Keratinocyte (primary cell): ENCODE measurements around the gene CACNA1E. TPM values are rescaled to one million over a fixed set of nuclear protein-coding genes. Genes with fewer than 3 reads are reported as not detected.

Experiments
- DNase-seq: peaks from one replicate; pipeline ENCODE4 v3.0.0-alpha.2; 2011; ENCODE audit warnings: low read depth, missing footprints, low spot score
- FAIRE-seq: peaks from 2 replicates; lab custom pipeline; 2011; peaks lifted over from hg19 to GRCh38; lab: Jason Lieb, UNC
- H2AFZ ChIP-seq: 2 replicates; pipeline ENCODE4 v1.6.0; 2012; ENCODE audit warnings: low read length, control low read depth, inconsistent platforms; ENCODE audit not compliant: control insufficient read depth
- H3K27ac ChIP-seq: 2 replicates; pipeline ENCODE4 v1.5.1; 2011; ENCODE audit warnings: low read length; ENCODE audit not compliant: control insufficient read depth, insufficient read depth
- H3K27me3 ChIP-seq: 3 replicates; pipeline ENCODE4 v1.6.0; 2011; ENCODE audit warnings: low read length; ENCODE audit not compliant: control insufficient read depth, insufficient read depth; ENCODE audit errors: extremely low read depth
- H3K36me3 ChIP-seq, 2 experiments: 2 replicates in 1 of 2; 3 replicates in 1 of 2; pipeline ENCODE4 v1.5.1; 2011; ENCODE audit warnings: low read length in 2 of 2, mild to moderate bottlenecking in 1 of 2; ENCODE audit not compliant: control insufficient read depth in 2 of 2, insufficient read depth in 2 of 2; ENCODE audit errors: extremely low read depth in 1 of 2
- H3K4me1 ChIP-seq: 3 replicates; pipeline ENCODE4 v1.5.1; 2011; ENCODE audit warnings: low read length; ENCODE audit not compliant: control insufficient read depth, insufficient read depth; ENCODE audit errors: extremely low read depth
- H3K4me2 ChIP-seq: 3 replicates; pipeline ENCODE4 v1.6.0; 2011; ENCODE audit warnings: low read depth, low read length; ENCODE audit not compliant: control insufficient read depth, insufficient read depth; ENCODE audit errors: extremely low read depth
- H3K4me3 ChIP-seq, 3 experiments: fragments of 200-600 bp in 1 of 3; sonication (generic) in 1 of 3; 2 replicates in 2 of 3; 3 replicates in 1 of 3; pipeline ENCODE4 v1.5.1; 2011 to 2016; ENCODE audit warnings: low read length in 3 of 3, mild to moderate bottlenecking in 3 of 3, control low read depth in 2 of 3, inconsistent platforms in 1 of 3, low read depth in 1 of 3, mixed read lengths in 1 of 3, mixed run types in 1 of 3, moderate library complexity in 1 of 3; ENCODE audit not compliant: control insufficient read depth in 2 of 3, insufficient read depth in 2 of 3; ENCODE audit errors: extremely low read depth in 1 of 3
- H3K79me2 ChIP-seq: 2 replicates; pipeline ENCODE4 v1.6.0; 2012; ENCODE audit warnings: low read length; ENCODE audit not compliant: control insufficient read depth, insufficient read depth
- H3K9ac ChIP-seq: 3 replicates; pipeline ENCODE4 v1.6.0; 2011; ENCODE audit warnings: low read length; ENCODE audit not compliant: control insufficient read depth, insufficient read depth; ENCODE audit errors: extremely low read depth
- H3K9me1 ChIP-seq: 3 replicates; pipeline ENCODE4 v1.6.0; 2011; ENCODE audit warnings: low read length; ENCODE audit not compliant: control insufficient read depth, insufficient read depth; ENCODE audit errors: extremely low read depth
- H3K9me3 ChIP-seq: 2 replicates; pipeline ENCODE4 v1.5.1; 2012; ENCODE audit warnings: low read depth, low read length; ENCODE audit not compliant: control insufficient read depth
- H4K20me1 ChIP-seq: 3 replicates; pipeline ENCODE4 v1.6.0; 2011; ENCODE audit warnings: low read length; ENCODE audit not compliant: control insufficient read depth, insufficient read depth; ENCODE audit errors: extremely low read depth
- EZH2 ChIP-seq: IDR thresholded peaks from one replicate; pipeline ENCODE4 v1.6.1; 2012; ENCODE audit warnings: inconsistent platforms, mild to moderate bottlenecking, low read length, moderate library complexity
- dilution Hi-C: fragments of 300-500 bp; cut with MboI; formaldehyde crosslinking; loops from one replicate; pipeline ENCODE4 v1.7.0; 2020; ENCODE audit warnings: low sequenced_read_pairs; ENCODE audit not compliant: extremely low pct_ligation_motif_present
- polyA plus RNA-seq, 5 experiments: library from polyadenylated mRNA; depleted of rRNA in 3 of 5; stranded (reverse) in 3 of 5; stranded (forward) in 1 of 5; unstranded in 1 of 5; fragments of >200 nt; gene quantifications; 1 replicate in 1 of 5; 2 replicates in 3 of 5; 3 replicates in 1 of 5; pipeline versions ENCODE4 v1.2.1 to v1.2.3, GENCODE V29; 2011 to 2012; ENCODE audit warnings: missing spikeins in 2 of 5, low read depth in 1 of 5, low replicate concordance in 1 of 5
- TF ChIP-seq, protein P1 (sequence below), 3 experiments: IDR thresholded peaks in 1 of 3; conservative IDR thresholded peaks in 1 of 3; optimal IDR thresholded peaks in 1 of 3; 2 replicates in 2 of 3; 3 replicates in 1 of 3; pipeline versions ENCODE3 to v1.5.1; 2011; ENCODE audit warnings: low read length in 3 of 3, mild to moderate bottlenecking in 3 of 3, moderate library complexity in 2 of 3, control low read depth in 1 of 3, inconsistent platforms in 1 of 3; ENCODE audit not compliant: insufficient read depth in 2 of 3; ENCODE audit errors: extremely low read depth in 1 of 3

The CACNA1E gene
- polyA plus RNA-seq, 1 donor (not counting 4 experiments of a cell fraction or from before 2014, with no cell fraction given): not detected

DNA sequence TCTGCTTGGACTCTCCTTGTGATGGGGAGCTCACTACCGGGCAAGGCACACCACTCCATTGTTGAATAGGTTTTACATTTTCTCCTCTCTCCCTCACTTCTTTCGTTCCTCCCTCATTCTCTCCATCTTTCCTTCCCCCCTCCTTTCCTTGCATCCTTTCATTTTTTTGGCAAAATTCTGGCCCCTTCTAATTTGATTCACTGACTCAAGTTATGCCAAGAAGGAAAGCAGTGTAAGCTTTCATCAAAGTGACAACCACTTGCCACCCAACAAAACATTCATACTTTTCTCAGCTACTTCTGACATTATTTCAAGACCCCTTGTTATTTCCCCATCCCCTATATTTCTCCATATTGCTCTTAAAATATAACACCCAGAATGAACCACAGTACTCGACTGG is 68.4 kb downstream of the CACNA1E start:
- H3K9ac ChIP-seq: no peak overlapping the region
- no peak overlapping the region for H3K27ac ChIP-seq
- H3K36me3 ChIP-seq: no peaks in the 10 kb centered on the region
- H2AFZ ChIP-seq: no peak overlapping the region
- no peaks in the 10 kb centered on the region for H3K79me2 ChIP-seq
- H3K27me3 ChIP-seq: peaks cover 30% of the 10 kb centered on the region
- DNase-seq (no peak), FAIRE-seq (no peak)
- H3K4me1 ChIP-seq: no peaks in the 10 kb centered on the region
- H3K4me3 ChIP-seq: no peak overlapping the region
- H3K9me1 ChIP-seq: peaks cover 2% of the 10 kb centered on the region
- dilution Hi-C loops: no loop called here
- TF ChIP-seq EZH2: no peak
- TF ChIP-seq, protein P1, sequence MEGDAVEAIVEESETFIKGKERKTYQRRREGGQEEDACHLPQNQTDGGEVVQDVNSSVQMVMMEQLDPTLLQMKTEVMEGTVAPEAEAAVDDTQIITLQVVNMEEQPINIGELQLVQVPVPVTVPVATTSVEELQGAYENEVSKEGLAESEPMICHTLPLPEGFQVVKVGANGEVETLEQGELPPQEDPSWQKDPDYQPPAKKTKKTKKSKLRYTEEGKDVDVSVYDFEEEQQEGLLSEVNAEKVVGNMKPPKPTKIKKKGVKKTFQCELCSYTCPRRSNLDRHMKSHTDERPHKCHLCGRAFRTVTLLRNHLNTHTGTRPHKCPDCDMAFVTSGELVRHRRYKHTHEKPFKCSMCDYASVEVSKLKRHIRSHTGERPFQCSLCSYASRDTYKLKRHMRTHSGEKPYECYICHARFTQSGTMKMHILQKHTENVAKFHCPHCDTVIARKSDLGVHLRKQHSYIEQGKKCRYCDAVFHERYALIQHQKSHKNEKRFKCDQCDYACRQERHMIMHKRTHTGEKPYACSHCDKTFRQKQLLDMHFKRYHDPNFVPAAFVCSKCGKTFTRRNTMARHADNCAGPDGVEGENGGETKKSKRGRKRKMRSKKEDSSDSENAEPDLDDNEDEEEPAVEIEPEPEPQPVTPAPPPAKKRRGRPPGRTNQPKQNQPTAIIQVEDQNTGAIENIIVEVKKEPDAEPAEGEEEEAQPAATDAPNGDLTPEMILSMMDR (optimal IDR thresholded peaks at IDR 0.05 in 1 of 3, IDR thresholded peaks at IDR 0.05 in 1 of 3, conservative IDR thresholded peaks at IDR 0.05 in 1 of 3; ENCODE audit: extremely low read depth in 1 of 3, insufficient read depth in 2 of 3, low read length in 3 of 3): no peak
- H4K20me1 ChIP-seq: peaks cover 2% of the 10 kb centered on the region
- no peak overlapping the region for H3K4me2 ChIP-seq
- no peaks in the 10 kb centered on the region for H3K9me3 ChIP-seq

DNA sequence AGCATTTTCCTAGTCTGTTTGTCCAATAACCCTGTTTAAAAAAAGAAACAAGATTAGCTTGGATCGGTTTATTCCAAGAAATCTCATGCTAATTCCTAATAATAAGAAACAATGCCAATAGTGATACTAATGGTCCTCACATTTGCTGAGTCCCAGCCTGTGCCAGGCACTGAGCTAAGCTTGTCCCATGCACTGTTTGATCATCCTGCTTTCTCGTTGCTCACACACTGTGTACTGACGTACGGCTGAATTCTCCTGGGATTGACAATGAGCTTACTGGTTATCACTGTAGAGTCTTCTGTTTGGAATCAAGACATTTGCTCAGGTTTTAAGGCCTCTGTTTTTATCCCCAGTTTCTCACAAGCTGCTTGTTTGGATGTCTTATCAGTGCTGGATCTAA is 71.1 kb downstream of the CACNA1E start:
- no peak overlapping the region for H3K9ac ChIP-seq
- FAIRE-seq (no peak), DNase-seq (no peak)
- no peaks in the 10 kb centered on the region for H3K9me1 ChIP-seq
- H3K4me1 ChIP-seq: no peaks in the 10 kb centered on the region
- H2AFZ ChIP-seq: no peak overlapping the region
- no peak overlapping the region for H3K4me2 ChIP-seq
- H3K4me3 ChIP-seq: no peak overlapping the region
- H3K36me3 ChIP-seq: no peaks in the 10 kb centered on the region
- no peak for TF ChIP-seq EZH2
- TF ChIP-seq, protein P1 (optimal IDR thresholded peaks at IDR 0.05 in 1 of 3, IDR thresholded peaks at IDR 0.05 in 1 of 3, conservative IDR thresholded peaks at IDR 0.05 in 1 of 3; ENCODE audit: extremely low read depth in 1 of 3, insufficient read depth in 2 of 3, low read length in 3 of 3): no peak
- no peaks in the 10 kb centered on the region for H3K9me3 ChIP-seq
- no peak overlapping the region for H3K27ac ChIP-seq
- H4K20me1 ChIP-seq: no peaks in the 10 kb centered on the region
- no peaks in the 10 kb centered on the region for H3K79me2 ChIP-seq
- peaks cover 22% of the 10 kb centered on the region for H3K27me3 ChIP-seq
- dilution Hi-C loops: no loop called here
